A673 (cell line): Measurements from ENCODE around the gene GUCA1A.

Experiments used
- EZH2 ChIP-seq: fragments of 200-600 bp; sonication (generic); IDR thresholded peaks from 2 replicates; pipeline ENCODE4 v1.6.1; 2017; ENCODE audit warnings: borderline replicate concordance, low read depth, mild to moderate bottlenecking, mixed read lengths, antibody characterized with exemption, low read length; ENCODE audit not compliant: poor library complexity, severe bottlenecking
- TF ChIP-seq, protein P1 (sequence below): fragments of 300-800, 200-600 bp; sonication (generic); conservative IDR thresholded peaks from 2 replicates; pipeline ENCODE4 v1.5.1; 2017; ENCODE audit warnings: low read depth, mild to moderate bottlenecking, antibody characterized with exemption, low read length, moderate library complexity, mixed read lengths

GRCh38 chr6:42182101-42182500, 8.9 kb downstream of the GUCA1A start:
- TF ChIP-seq, protein P1, sequence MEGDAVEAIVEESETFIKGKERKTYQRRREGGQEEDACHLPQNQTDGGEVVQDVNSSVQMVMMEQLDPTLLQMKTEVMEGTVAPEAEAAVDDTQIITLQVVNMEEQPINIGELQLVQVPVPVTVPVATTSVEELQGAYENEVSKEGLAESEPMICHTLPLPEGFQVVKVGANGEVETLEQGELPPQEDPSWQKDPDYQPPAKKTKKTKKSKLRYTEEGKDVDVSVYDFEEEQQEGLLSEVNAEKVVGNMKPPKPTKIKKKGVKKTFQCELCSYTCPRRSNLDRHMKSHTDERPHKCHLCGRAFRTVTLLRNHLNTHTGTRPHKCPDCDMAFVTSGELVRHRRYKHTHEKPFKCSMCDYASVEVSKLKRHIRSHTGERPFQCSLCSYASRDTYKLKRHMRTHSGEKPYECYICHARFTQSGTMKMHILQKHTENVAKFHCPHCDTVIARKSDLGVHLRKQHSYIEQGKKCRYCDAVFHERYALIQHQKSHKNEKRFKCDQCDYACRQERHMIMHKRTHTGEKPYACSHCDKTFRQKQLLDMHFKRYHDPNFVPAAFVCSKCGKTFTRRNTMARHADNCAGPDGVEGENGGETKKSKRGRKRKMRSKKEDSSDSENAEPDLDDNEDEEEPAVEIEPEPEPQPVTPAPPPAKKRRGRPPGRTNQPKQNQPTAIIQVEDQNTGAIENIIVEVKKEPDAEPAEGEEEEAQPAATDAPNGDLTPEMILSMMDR, result no peak
- TF ChIP-seq EZH2, result no peak
